HL-60/S4 treated with phorbol 12-myristate 13-acetate at 8.2 ng/mL for 4 days and 3 days (cell line): ENCODE data around the gene ACO1.

ENCODE experiments used
- in situ Hi-C: fragments of 300-500 bp; cut with MboI; formaldehyde crosslinking; loops from 2 replicates; pipeline ENCODE4 v1.15.0; 2022; ENCODE audit warnings: low sequenced_read_pairs

ACO1 gene

GRCh38 chr9:32411753-32412152, 27.3 kb downstream of the ACO1 start:
- in situ Hi-C loops = loop anchor here (25.0 kb wide), 1 partner anchor 551 kb away; no protein-coding TSS in a partner anchor

DNA sequence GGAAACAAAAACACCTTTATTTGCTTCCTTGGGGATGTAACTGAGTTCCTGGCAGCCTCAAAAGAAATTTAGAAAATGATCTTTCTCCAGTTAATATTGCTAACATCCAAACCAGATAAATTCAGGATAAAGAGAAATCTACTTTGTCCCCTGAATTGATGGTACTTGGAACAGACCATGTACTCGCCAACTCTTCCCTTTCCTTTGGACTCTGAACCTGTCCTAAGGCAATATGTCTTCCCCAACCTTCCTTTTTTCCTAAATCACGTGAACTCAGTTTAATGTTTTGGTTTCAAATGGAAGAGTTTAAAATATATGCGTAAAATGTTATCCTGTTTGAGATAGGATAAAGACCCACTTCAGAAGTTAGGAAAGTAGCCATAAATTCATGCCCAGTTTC, 28.0 kb downstream of the ACO1 start:
- in situ Hi-C loops = loop anchor here (25.0 kb wide), 1 partner anchor 550 kb away; no protein-coding TSS in a partner anchor

DNA sequence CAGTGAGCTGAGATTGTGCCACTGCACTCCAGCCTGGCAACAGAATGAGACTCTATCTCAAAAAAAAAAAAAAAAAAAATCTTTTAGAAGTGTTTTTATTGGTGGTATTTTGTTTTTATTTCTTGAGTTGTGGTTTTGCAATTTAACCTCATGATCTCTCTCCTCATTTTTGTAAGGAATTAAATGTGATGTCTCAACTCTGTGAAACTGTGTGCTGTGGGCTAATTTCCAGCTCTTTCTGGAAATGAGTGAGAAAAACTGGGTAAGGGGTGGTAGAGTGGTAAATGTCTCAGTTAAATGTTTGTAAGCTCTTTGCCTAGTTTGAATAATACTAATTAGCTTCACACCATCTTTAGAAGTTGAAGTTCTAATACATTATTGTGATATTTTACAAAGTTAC, 29.0 kb downstream of the ACO1 start:
- in situ Hi-C loops = loop anchor here (25.0 kb wide), 1 partner anchor 549 kb away; no protein-coding TSS in a partner anchor

DNA sequence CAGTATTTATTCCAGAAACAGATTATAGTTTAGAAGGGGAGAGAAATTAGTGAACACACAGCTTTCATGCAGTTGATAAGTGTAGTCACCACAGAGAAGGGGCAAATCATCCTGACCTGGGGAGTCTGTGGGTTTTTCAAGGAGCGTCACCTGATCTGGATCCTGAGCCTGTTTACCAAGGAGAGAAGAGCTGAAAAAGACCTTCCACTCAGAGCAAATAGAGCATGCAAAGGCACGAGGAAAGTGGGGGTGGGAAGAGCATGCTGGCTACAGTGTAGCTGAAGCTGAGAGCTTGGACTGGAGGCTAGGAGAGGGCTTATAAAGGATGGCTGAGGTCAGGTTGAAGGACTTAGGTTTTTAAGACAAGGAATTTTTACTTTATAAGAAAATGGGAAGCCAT, 30.4 kb downstream of the ACO1 start:
- in situ Hi-C loops = loop anchor here (25.0 kb wide), 1 partner anchor 547 kb away; no protein-coding TSS in a partner anchor

- in situ Hi-C loops = loop anchor here (25.0 kb wide), 1 partner anchor 542 kb away; no protein-coding TSS in a partner anchor
Observed at GRCh38 chr9:32419921-32420320, 35.5 kb downstream of the ACO1 start.

DNA sequence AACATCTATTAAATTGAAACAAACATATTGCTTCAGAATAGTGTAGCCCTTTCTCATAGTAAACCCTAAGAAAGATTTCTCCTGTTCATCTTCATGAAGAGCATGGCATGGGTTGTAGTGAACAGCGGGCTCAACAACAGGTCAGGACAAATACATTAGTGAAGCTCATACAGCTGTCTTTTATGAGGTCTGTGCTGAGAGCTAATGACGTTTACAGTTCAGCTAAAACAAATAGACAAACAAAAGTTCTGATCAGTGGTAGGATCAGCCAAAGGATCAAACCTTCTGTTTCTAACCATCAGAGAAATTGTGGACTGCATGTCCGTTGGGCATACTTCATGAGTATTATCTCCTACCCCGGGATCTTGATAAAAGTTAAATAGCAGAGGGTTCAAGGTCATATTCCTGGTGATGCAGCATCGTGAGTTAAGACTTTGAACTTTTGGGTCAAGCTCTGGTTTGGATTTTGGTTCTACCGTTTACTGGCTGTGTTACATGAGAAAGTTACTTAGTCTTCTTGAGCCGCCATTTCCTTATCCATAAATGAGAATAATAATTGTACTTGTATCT, 37.9 kb downstream of the ACO1 start:
- in situ Hi-C loops = loop anchor here (25.0 kb wide), 1 partner anchor 540 kb away; no protein-coding TSS in a partner anchor

GRCh38 chr9:32423371-32423770, 38.9 kb downstream of the ACO1 start:
- in situ Hi-C loops = loop anchor here (25.0 kb wide), 1 partner anchor 539 kb away; no protein-coding TSS in a partner anchor

GRCh38 chr9:32424616-32425015, 40.2 kb downstream of the ACO1 start:
- in situ Hi-C loops = loop anchor here (25.0 kb wide), 1 partner anchor 538 kb away; no protein-coding TSS in a partner anchor

- in situ Hi-C loops = no loop called here
Observed at GRCh38 chr9:32426278-32426939, 42.0 kb downstream of the ACO1 start.

GRCh38 chr9:32427111-32427873, 42.8 kb downstream of the ACO1 start:
- in situ Hi-C loops = no loop called here

DNA sequence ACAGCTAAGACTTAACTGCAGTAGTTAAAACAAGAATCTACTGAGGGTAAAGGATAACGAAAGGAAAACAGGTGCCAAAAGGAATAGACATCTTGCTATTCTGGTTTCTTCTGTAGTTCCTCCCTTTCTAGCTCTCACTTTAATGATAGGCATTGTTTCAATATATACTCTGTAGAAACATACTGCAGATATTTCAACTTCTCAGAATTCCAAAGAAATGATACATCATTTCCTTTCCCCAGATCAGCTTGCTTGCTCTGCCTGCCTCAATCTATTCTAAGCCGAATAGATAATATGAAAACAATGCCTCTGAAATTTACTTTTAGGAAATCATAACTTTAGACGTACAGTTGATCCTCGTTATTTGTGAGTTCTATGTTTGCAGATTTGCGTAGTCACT, 46.3 kb downstream of the ACO1 start:
- in situ Hi-C loops = no loop called here

- in situ Hi-C loops = no loop called here
Observed at GRCh38 chr9:32431196-32431595, 46.8 kb downstream of the ACO1 start.

DNA sequence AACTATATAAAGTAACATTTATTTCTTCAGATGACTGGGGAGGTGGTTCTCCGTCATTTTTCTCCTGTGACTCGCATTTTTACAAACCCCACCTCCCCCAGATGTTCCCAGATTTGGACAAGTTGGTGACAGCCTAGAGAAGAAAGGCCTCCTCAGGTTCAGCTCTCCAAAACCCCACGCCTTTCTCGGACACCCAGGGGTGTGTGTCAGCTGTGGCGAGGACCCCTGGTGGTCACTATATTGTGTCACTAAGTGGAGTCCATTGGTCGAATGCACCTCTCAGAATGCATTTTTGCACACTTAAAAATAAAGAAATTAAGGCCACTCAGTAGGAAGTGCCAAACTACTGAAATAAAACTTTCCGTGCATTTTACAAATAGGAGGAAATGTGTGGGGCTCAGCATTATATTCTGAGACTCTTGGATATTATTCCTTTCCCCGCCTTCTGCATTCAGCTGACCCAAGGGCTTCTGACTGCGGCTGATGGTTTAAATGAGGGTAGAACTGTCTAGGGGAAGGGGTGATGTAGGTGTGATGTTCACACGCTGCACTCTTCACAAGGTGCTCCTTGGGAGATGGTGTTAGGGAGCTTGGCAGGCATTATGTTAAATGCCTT, 47.6 kb downstream of the ACO1 start:
- in situ Hi-C loops = no loop called here

DNA sequence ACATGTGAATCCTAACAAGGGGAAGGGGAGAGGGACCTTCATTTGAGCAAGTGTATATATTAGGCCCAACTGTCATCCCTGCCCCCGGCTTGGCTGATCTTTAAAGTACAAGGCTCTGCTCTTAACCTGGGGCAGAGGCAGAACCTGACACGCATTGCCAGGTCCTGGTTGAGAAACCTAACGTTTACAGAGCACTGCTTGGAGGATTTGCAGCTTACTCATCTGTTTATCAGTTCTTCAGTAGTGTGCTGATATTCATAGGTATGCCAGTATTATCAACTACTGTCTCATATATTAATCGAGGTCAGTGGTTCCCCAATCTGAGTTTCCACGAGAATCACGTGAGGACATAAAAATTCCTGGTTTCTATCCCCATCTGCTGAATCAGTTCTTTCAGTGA, 50.4 kb downstream of the ACO1 start:
- in situ Hi-C loops = no loop called here

DNA sequence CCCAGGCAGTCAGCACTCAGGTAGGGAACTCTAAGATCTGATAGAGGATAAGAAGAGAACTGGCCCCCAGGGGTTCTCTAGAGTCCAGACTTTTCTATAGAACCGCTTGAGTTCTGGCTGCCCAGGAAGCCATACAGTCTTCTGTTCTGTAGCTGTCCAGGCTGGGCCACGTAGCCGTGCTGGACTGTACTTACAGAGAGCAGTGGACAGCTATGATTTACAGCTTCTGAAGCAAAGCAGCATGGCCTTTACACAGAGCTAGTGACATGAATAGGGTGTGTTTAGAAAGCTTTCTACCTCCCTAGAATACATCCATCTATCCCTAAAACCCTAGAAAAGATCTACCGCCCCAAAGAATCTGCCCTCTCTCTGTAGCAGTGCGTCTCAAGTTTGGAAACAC, 57.2 kb downstream of the ACO1 start:
- in situ Hi-C loops = no loop called here

DNA sequence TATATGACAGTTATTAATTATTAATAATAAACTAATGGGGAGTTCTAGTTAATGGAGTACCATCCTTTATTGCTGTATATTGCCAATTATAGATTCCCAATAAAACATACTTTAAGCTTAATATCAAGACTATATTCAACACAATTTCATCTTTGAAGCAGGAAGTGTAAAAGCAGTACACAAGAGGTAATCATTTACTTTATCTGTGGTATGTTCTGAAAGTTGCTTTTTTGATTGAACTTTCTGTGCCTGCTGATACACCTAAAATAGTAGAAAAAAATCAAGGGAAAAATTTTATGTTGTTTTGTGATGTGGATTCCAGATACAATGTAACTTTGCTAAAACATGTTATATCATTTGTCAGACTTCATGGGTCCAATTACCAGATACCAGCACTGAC, 58.0 kb downstream of the ACO1 start:
- in situ Hi-C loops = no loop called here

DNA sequence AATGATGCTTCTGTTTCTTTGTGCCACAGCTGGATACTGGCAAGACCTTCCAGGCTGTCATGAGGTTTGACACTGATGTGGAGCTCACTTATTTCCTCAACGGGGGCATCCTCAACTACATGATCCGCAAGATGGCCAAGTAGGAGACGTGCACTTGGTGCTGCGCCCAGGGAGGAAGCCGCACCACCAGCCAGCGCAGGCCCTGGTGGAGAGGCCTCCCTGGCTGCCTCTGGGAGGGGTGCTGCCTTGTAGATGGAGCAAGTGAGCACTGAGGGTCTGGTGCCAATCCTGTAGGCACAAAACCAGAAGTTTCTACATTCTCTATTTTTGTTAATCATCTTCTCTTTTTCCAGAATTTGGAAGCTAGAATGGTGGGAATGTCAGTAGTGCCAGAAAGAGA, 65.5 kb downstream of the ACO1 start:
- in situ Hi-C loops = no loop called here

DNA sequence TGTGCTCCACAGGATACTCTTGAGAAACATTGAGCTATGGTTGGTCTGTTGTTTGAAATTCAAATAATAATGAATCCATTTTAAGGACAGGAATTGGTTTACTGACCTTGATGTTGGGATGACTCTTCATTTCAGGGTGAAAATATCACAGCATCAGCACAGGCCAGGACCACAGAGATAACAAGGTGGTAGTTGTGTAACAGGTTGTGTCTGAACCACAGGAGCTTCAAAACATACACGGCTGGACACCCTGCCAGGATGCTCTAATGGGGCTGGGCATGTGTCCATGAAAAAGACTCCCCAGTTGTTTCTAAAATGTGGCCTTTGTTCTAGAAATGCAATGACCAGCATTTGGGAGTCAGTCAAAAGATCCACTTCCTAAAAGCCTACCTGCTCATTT, 69.8 kb downstream of the ACO1 start:
- in situ Hi-C loops = no loop called here

GRCh38 chr9:32455738-32456137, 71.3 kb downstream of the ACO1 start:
- in situ Hi-C loops = no loop called here

DNA sequence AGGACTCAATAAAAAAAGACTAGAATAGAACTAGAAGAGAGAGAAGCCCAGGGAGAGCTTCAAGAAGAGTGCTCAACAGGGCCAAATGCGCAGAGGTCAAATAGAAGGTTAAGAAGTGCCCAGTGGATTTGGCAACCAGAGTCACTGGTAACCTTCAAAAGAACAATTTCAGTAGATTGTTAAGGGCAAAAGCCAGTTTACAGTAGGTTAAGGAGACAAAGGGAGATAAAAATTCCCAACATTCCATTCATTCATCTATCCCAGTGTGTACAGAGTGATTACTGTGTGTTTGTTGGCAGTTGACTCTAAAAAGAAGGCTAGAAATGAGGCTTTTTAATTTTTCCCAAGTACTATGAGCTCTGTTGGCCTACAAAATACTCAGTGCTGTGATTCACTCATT, 72.1 kb downstream of the ACO1 start:
- in situ Hi-C loops = no loop called here
